Cerebellar nuclear complex (tissue), 1 donor: ENCODE data around the gene OBP2A.
"Not testable (repeated sequence)": the region's sequence is repeated elsewhere in the genome, so short reads cannot be mapped to it uniquely, and the experiment has no call there.

Experiments used
- DNase-seq, 2 experiments: peaks; one replicate each; lab custom pipeline; 2025; lab: John Stamatoyannopoulos, UW

The OBP2A gene

DNA sequence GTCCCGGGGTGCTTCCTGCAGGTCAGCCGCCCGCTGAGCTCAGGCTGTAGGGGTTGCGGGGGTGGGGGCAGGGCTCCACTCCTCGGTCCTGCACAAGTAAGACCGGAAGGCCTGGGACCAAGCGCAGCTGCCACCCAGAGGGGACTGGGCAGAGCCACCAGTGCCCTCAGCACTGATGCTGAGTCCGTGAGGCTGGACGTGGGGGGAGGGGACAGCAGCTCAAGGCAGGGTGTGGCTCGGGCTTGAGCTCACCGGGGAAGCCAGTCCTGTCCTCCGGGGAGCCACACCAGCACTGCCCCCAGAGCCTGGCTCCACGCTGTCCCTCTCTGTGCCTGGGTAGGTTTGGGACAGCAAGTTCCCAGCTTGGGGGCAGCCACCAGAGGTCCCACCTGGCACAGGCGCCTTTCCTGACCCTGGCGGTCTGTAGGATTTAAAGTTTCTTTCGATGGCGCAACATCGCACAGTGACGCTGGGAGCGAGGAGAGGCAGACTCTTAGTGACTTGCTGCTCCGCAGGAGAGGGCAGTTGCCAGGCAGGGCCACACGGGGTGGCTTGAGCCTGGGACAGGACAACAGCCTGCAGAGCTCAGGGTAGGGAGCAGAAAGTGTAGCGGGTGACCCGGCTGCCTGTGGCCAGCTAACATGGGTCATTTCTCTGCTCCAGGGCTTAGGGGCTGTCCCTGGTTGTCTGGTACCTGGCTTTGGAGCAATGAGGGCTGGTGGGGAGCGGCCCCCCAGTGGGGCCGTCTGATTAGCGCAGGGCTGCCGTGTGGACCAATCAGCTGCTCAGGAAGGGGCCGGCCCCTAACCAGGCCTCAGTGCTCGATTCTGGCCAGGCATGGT is 19.0 kb upstream of the OBP2A start:
- no peak for DNase-seq

GRCh38 chr9:135528842-135529435 is 17.0 kb upstream of the OBP2A start:
- not testable (repeated sequence) for DNase-seq

DNA sequence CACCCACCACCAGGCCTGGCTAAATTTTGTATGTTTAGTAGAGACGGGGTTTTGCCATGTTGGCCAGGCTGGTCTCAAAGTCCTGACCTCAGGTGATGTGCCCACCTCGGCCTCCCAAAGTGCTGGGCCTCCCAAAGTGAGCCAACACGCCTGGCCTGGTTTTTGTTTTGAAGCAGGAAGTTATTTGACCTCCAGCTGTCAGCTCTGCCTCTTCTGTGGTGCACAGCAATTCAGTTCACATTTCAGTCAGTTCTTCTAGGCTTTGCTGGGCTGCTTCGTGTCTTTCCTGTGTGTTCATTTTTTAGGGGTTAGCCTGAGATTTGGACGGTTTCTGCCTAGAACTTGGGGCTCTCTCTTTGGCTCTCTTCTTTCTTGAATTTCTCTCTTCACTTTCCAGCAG is 15.8 kb upstream of the OBP2A start:
- DNase-seq = no peak

- DNase-seq = no peak
Observed at GRCh38 chr9:135531096-135531495, 14.8 kb upstream of the OBP2A start.

GRCh38 chr9:135533113-135533512 is 12.8 kb upstream of the OBP2A start:
- no peak for DNase-seq

- DNase-seq = no peak
Observed at GRCh38 chr9:135533674-135534073, 12.3 kb upstream of the OBP2A start.

DNA sequence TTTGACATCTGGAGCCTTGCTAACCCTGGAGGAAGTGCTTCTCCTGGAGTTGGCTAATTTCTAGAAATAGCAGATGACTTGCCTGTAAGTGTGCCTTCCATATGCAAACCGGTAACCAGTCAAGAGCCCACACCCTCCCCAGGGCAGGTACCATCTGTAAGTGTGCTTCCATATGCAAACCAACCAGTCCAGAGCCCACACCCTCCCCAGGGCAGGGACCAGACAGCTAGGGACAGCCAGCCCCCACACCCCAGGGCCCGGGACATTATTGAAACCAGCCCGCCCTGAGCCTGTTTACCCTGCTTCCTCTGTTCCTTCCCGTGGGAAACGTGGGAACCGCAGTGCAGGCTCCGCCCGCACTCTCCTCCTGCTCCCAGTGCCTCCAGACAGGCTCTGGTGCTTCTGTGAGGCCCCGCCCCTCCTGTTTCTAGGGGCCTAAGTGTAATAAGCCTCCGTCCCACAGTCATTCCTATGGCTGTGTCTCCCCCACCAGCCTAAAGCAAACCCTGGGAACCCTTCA is 11.7 kb upstream of the OBP2A start:
- DNase-seq = not testable (repeated sequence)

GRCh38 chr9:135534826-135535225 is 11.1 kb upstream of the OBP2A start:
- not testable (repeated sequence) for DNase-seq

GRCh38 chr9:135535631-135536030 is 10.3 kb upstream of the OBP2A start:
- not testable (repeated sequence) for DNase-seq

GRCh38 chr9:135536216-135536615 is 9.7 kb upstream of the OBP2A start:
- DNase-seq = no peak

- not testable (repeated sequence) for DNase-seq
Observed at GRCh38 chr9:135543262-135543894, 2.5 kb upstream of the OBP2A start.

- no peak for DNase-seq
Observed at GRCh38 chr9:135544981-135545635, 818 bp upstream of the OBP2A start.

- DNase-seq = not testable (repeated sequence)
Observed at GRCh38 chr9:135546792-135547617, 1.1 kb downstream of the OBP2A start.

- no peak for DNase-seq
Observed at GRCh38 chr9:135547756-135548736, 2.1 kb downstream of the OBP2A start.

GRCh38 chr9:135549478-135550343 is 3.8 kb downstream of the OBP2A start:
- DNase-seq = not testable (repeated sequence)

GRCh38 chr9:135550344-135550918 is 4.5 kb downstream of the OBP2A start:
- DNase-seq = no peak

- DNase-seq = no peak
Observed at GRCh38 chr9:135551031-135551430, 5.1 kb downstream of the OBP2A start.

GRCh38 chr9:135551456-135551855 is 5.5 kb downstream of the OBP2A start:
- no peak for DNase-seq
